ENCODE measurements around the gene FPR1.

The FPR1 gene

DNA sequence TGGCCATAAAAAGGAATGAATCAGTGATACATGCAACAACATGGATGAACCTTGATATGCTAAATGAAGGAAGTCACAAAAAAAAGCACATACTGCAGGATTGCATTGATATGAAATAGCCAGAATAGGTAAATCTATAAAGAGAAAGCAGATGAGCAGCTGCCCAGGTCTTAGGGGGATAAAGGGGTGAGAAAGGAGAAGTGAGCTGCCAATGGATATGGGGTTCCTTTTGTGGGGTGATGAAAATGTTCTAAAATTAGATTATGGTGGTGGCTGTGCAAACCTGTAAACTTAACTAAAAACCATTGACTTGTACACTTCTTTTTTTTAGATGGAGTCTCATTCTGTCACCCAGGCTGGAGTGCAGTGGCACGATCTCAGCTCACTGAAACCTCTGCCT is 40.0 kb downstream of the FPR1 start:
- no peak for DNase-seq
- Histone ChIP-seq H3K9me3 (ENCODE audit: insufficient read depth, low read length, severe bottlenecking) (no peaks in the 10 kb centered on the region), H3K36me3 (ENCODE audit: insufficient read depth, low read length) (no peaks in the 10 kb centered on the region), H3K4me1 (ENCODE audit: insufficient read depth, low read length) (no peaks in the 10 kb centered on the region), H3K79me2 (ENCODE audit: insufficient read depth, low read length) (no peaks in the 10 kb centered on the region), H3K9ac (ENCODE audit: low read depth, low read length) (no peak overlapping the region), H3K4me3 (ENCODE audit: low read depth in 1 of 2, low read length in 2 of 2) (no peak overlapping the region), H3K27me3 (ENCODE audit: insufficient read depth, low read length, poor library complexity) (peaks cover 16% of the 10 kb centered on the region), H2AFZ (ENCODE audit: low read depth, low read length) (no peak overlapping the region), H3K4me2 (ENCODE audit: insufficient read depth, low read length) (no peak overlapping the region), H4K20me1 (ENCODE audit: insufficient read depth, low read length) (no peaks in the 10 kb centered on the region), H3K27ac (ENCODE audit: low read length) (no peak overlapping the region)
- TF ChIP-seq EZH2 (IDR thresholded peaks at IDR 0.05; ENCODE audit: borderline replicate concordance, low read depth, low read length, severe bottlenecking) (no peak), CTCF (IDR thresholded peaks at IDR 0.05; ENCODE audit: borderline replicate concordance, extremely low read depth, low read length, poor library complexity, severe bottlenecking) (no peak)
- ATAC-seq (ENCODE audit: insufficient read depth, low read depth): no peak

- ATAC-seq (ENCODE audit: insufficient read depth, low read depth): no peak
- Histone ChIP-seq H3K9me3 (ENCODE audit: insufficient read depth, low read length, severe bottlenecking) (no peaks in the 10 kb centered on the region), H3K27me3 (ENCODE audit: insufficient read depth, low read length, poor library complexity) (peaks cover 16% of the 10 kb centered on the region), H2AFZ (ENCODE audit: low read depth, low read length) (no peak overlapping the region), H3K27ac (ENCODE audit: low read length) (no peak overlapping the region), H3K4me1 (ENCODE audit: insufficient read depth, low read length) (peaks cover 3% of the 10 kb centered on the region), H3K79me2 (ENCODE audit: insufficient read depth, low read length) (peaks cover 3% of the 10 kb centered on the region; the same call in 1 of the 2 replicates), H3K4me2 (ENCODE audit: insufficient read depth, low read length) (no peak overlapping the region), H3K4me3 (ENCODE audit: low read depth in 1 of 2, low read length in 2 of 2) (no peak overlapping the region), H3K36me3 (ENCODE audit: insufficient read depth, low read length) (peaks cover 7% of the 10 kb centered on the region; the same call in 1 of the 2 replicates), H4K20me1 (ENCODE audit: insufficient read depth, low read length) (no peaks in the 10 kb centered on the region), H3K9ac (ENCODE audit: low read depth, low read length) (no peak overlapping the region)
- no peak for DNase-seq
- no peak for TF ChIP-seq CTCF (IDR thresholded peaks at IDR 0.05; ENCODE audit: borderline replicate concordance, extremely low read depth, low read length, poor library complexity, severe bottlenecking)
- TF ChIP-seq EZH2 (IDR thresholded peaks at IDR 0.05; ENCODE audit: borderline replicate concordance, low read depth, low read length, severe bottlenecking): no peak
These were observed 41.5 kb downstream of the FPR1 start for GRCh38 chr19:51710163-51710562.

DNA sequence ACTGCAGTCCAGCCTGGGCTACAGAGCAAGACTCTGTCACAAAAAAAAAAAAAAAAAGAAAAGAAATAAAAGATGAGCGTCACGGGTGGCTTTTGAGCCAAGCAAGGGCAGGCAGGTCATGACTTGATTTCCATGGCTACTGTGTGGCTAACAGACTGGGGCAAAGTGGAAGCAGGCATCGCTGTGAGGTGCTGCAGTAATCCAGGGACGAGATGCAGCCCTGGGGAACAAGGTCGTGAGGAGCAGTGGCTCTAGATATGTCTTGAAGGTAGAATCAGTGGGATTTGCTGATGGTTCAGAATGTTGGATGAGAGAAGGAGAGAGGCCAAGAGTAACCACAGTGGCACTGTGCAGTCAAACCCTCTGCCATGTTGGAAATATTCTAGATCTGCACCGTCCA is 42.1 kb downstream of the FPR1 start:
- ATAC-seq (ENCODE audit: insufficient read depth, low read depth): no peak
- Histone ChIP-seq H3K36me3 (ENCODE audit: insufficient read depth, low read length) (peaks cover 7% of the 10 kb centered on the region; the same call in 1 of the 2 replicates), H3K4me2 (ENCODE audit: insufficient read depth, low read length) (no peak overlapping the region), H2AFZ (ENCODE audit: low read depth, low read length) (no peak overlapping the region), H3K27me3 (ENCODE audit: insufficient read depth, low read length, poor library complexity) (peaks cover 16% of the 10 kb centered on the region), H3K27ac (ENCODE audit: low read length) (no peak overlapping the region), H3K4me1 (ENCODE audit: insufficient read depth, low read length) (peaks cover 8% of the 10 kb centered on the region), H3K4me3 (ENCODE audit: low read depth in 1 of 2, low read length in 2 of 2) (no peak overlapping the region), H4K20me1 (ENCODE audit: insufficient read depth, low read length) (no peaks in the 10 kb centered on the region), H3K9ac (ENCODE audit: low read depth, low read length) (no peak overlapping the region), H3K9me3 (ENCODE audit: insufficient read depth, low read length, severe bottlenecking) (no peaks in the 10 kb centered on the region), H3K79me2 (ENCODE audit: insufficient read depth, low read length) (peaks cover 8% of the 10 kb centered on the region)
- TF ChIP-seq EZH2 (IDR thresholded peaks at IDR 0.05; ENCODE audit: borderline replicate concordance, low read depth, low read length, severe bottlenecking): no peak
- TF ChIP-seq CTCF (IDR thresholded peaks at IDR 0.05; ENCODE audit: borderline replicate concordance, extremely low read depth, low read length, poor library complexity, severe bottlenecking): no peak
- DNase-seq: no peak

DNA sequence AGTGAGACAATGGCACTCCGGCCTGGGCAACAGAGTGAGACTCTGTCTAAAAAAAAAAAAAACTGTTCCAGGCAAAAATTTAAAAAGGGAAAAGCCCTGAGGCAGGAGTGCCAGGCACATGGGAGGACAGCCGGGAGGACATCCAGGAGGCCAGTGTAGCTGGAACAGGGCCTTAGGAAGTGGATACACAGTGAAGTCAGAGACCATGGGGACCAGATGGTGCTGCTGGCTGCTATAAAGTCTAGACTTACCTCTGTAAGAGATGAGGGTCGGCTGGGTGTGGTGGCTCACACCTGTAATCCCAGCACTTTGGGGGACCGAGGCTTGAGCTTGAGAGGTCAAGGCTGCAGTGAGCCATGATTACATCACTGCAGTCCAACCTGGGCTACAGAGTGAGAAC is 42.9 kb downstream of the FPR1 start:
- no peak for DNase-seq
- H3K4me1 ChIP-seq (ENCODE audit: insufficient read depth, low read length): peaks cover 10% of the 10 kb centered on the region
- H3K4me2 ChIP-seq (ENCODE audit: insufficient read depth, low read length): no peak overlapping the region
- H3K36me3 ChIP-seq (ENCODE audit: insufficient read depth, low read length): peaks cover 7% of the 10 kb centered on the region; the same call in 1 of the 2 replicates
- no peak overlapping the region for H3K27ac ChIP-seq (ENCODE audit: low read length)
- TF ChIP-seq CTCF (IDR thresholded peaks at IDR 0.05; ENCODE audit: borderline replicate concordance, extremely low read depth, low read length, poor library complexity, severe bottlenecking): no peak
- no peak for TF ChIP-seq EZH2 (IDR thresholded peaks at IDR 0.05; ENCODE audit: borderline replicate concordance, low read depth, low read length, severe bottlenecking)
- no peak overlapping the region for H3K4me3 ChIP-seq (ENCODE audit: low read depth in 1 of 2, low read length in 2 of 2)
- ATAC-seq (ENCODE audit: insufficient read depth, low read depth): no peak
- no peaks in the 10 kb centered on the region for H3K9me3 ChIP-seq (ENCODE audit: insufficient read depth, low read length, severe bottlenecking)
- H2AFZ ChIP-seq (ENCODE audit: low read depth, low read length): no peak overlapping the region
- no peaks in the 10 kb centered on the region for H4K20me1 ChIP-seq (ENCODE audit: insufficient read depth, low read length)
- peaks cover 12% of the 10 kb centered on the region for H3K79me2 ChIP-seq (ENCODE audit: insufficient read depth, low read length)
- peaks cover 16% of the 10 kb centered on the region for H3K27me3 ChIP-seq (ENCODE audit: insufficient read depth, low read length, poor library complexity)
- no peak overlapping the region for H3K9ac ChIP-seq (ENCODE audit: low read depth, low read length)
